GM12878 (cell line): ENCODE data around the gene GGCX. TPM values are rescaled to one million over a fixed set of nuclear protein-coding genes. Genes with fewer than 3 reads are reported as not detected.

Experiments
- ATAC-seq: fragments of 200-7000 bp; cut with Tn5 transposase; 3 replicates; pipeline ENCODE4 v1.9.1; 2020; ENCODE audit warnings: mild to moderate bottlenecking, moderate library complexity
- BruUV-seq: library from RNA; stranded (reverse); fragments of 400-500 nt; replicated peaks from 2 replicates; lab custom pipeline; 2021; lab: Mats Ljungman, UMichigan
- CTCF ChIA-PET: fragments of 300-600 bp; sonication (Branson Sonifier 250); formaldehyde crosslinking; extraction: SDS; loops from one replicate; lab custom pipeline; 2021; ENCODE audit warnings: inconsistent platforms; lab: Yijun Ruan, JAX
- POLR2A ChIA-PET: fragments of 350-600 bp; formaldehyde crosslinking; extraction: SDS; loops from one replicate; lab custom pipeline; 2021; ENCODE audit warnings: inconsistent platforms; lab: Charles Lee
- RAD21 ChIA-PET: fragments of 300-600 bp; sonication (Branson Sonifier 250); formaldehyde crosslinking; loops from one replicate; lab custom pipeline; 2023; ENCODE audit warnings: antibody characterized with exemption; ENCODE audit not compliant: unreplicated experiment; lab: Charles Lee
- SMC1A ChIA-PET: fragments of 300-600 bp; sonication (Branson Sonifier 250); formaldehyde crosslinking; loops from one replicate; lab custom pipeline; 2023; ENCODE audit not compliant: unreplicated experiment, uncharacterized antibody; lab: Charles Lee
- DNase-seq: peaks from one replicate; pipeline ENCODE4 v3.0.0-alpha.2; 2011; ENCODE audit warnings: low read depth, low spot score
- FAIRE-seq: peaks from 3 replicates; lab custom pipeline; 2011; peaks lifted over from hg19 to GRCh38; lab: Jason Lieb, UNC
- H2AFZ ChIP-seq: 2 replicates; pipeline ENCODE4 v1.6.0; 2011; ENCODE audit warnings: low read depth, low read length, control low read depth; ENCODE audit not compliant: control insufficient read depth
- H3K27ac ChIP-seq: 2 replicates; pipeline ENCODE4 v1.5.1; 2011; ENCODE audit warnings: control low read depth; ENCODE audit not compliant: control insufficient read depth, insufficient read depth
- H3K27me3 ChIP-seq, 2 experiments: replicated peaks in 1 of 2; 2 replicates each; pipeline versions ENCODE4 v1.6.0 to v1.6.1; 2011; ENCODE audit warnings: low read length in 1 of 2; ENCODE audit not compliant: control insufficient read depth in 2 of 2, insufficient read depth in 2 of 2
- H3K36me3 ChIP-seq, 2 experiments: 2 replicates each; pipeline ENCODE4 v1.5.1; 2011; ENCODE audit warnings: low read length in 1 of 2; ENCODE audit not compliant: control insufficient read depth in 2 of 2, insufficient read depth in 2 of 2
- H3K4me1 ChIP-seq: 2 replicates; pipeline ENCODE4 v1.6.1; 2011; ENCODE audit warnings: mild to moderate bottlenecking, low read length, moderate library complexity, mixed read lengths; ENCODE audit not compliant: control insufficient read depth, insufficient read depth
- H3K4me2 ChIP-seq: 2 replicates; pipeline ENCODE4 v1.6.0; 2011; ENCODE audit warnings: control low read depth; ENCODE audit not compliant: control insufficient read depth, insufficient read depth
- H3K4me3 ChIP-seq: fragments of 200-600 bp; sonication (generic); 2 replicates; pipeline ENCODE4 v1.5.1; 2016
- H3K79me2 ChIP-seq: 2 replicates; pipeline ENCODE4 v1.6.0; 2011; ENCODE audit warnings: low read length; ENCODE audit not compliant: control insufficient read depth, insufficient read depth
- H3K9ac ChIP-seq: 2 replicates; pipeline ENCODE4 v1.8.0; 2011; ENCODE audit warnings: low read length, control low read depth, mixed read lengths; ENCODE audit not compliant: control insufficient read depth, insufficient read depth
- H3K9me3 ChIP-seq: replicated peaks from 3 replicates; pipeline ENCODE4 v1.5.1; 2011; ENCODE audit warnings: mild to moderate bottlenecking, low read length; ENCODE audit not compliant: control insufficient read depth, insufficient read depth
- H4K20me1 ChIP-seq: 2 replicates; pipeline ENCODE4 v1.6.0; 2011; ENCODE audit not compliant: control insufficient read depth, insufficient read depth
- FOXM1 ChIP-seq: IDR thresholded peaks from 2 replicates; pipeline ENCODE4 v1.6.1; 2012; ENCODE audit warnings: low read depth, mild to moderate bottlenecking, inconsistent platforms, low read length, moderate library complexity
- MEF2A ChIP-seq: IDR thresholded peaks from 2 replicates; pipeline ENCODE4 v1.6.1; 2011; ENCODE audit warnings: low read depth, mild to moderate bottlenecking, low read length, moderate library complexity; ENCODE audit not compliant: insufficient read depth
- RCOR1 ChIP-seq: conservative IDR thresholded peaks from 2 replicates; pipeline ENCODE4 v1.6.1; 2012; ENCODE audit warnings: low read depth, low read length, improper control_type of control experiment
- ZNF592 ChIP-seq: fragments of 450-650 bp; IDR thresholded peaks from 2 replicates; pipeline ENCODE4 v1.6.1; 2017; ENCODE audit warnings: mild to moderate bottlenecking, moderate library complexity
- WGBS: methylation state at CpG from one replicate; pipeline ENCODE4 v1.1.6; 2016; ENCODE audit warnings: low lambda C conversion rate; ENCODE audit not compliant: insufficient replicate concordance, insufficient coverage; ENCODE audit errors: missing lambda C conversion rate; 5-methylcytosine and 5-hydroxymethylcytosine counted together
- in situ Hi-C: fragments of 300-500 bp; cut with MboI; formaldehyde crosslinking; loops from 9 replicates; pipeline ENCODE4 v1.14.3; 2018; ENCODE audit warnings: mixed read lengths
- intact Hi-C: fragments of 100-400 bp; cut with micrococcal nuclease; formaldehyde crosslinking; loops from one replicate; pipeline ENCODE4 v1.14.2; 2022; ENCODE audit not compliant: unreplicated experiment
- polyA plus RNA-seq, 11 experiments: library from polyadenylated mRNA; depleted of rRNA in 4 of 11; unstranded in 6 of 11; stranded (reverse) in 5 of 11; fragments of >200 nt; fragmentation: Nextera tagmentation in 4 of 11; fragmentation: Illumina TruSeq in 1 of 11; extraction: Ambion mirVana in 4 of 11; extraction: Trizol in 1 of 11; gene quantifications; 1 replicate in 1 of 11; 2 replicates in 10 of 11; pipeline versions ENCODE4 v1.2.1 to v1.2.3, GENCODE V29; 2011 to 2016; ENCODE audit warnings: inconsistent platforms in 2 of 11, missing spikeins in 2 of 11, low read depth in 1 of 11
- total RNA-seq, 4 experiments: library from RNA; depleted of rRNA in 3 of 4; stranded (reverse); fragments of >200 nt in 3 of 4; fragmentation: Illumina TruSeq in 1 of 4; extraction: Trizol in 1 of 4; gene quantifications; 2 replicates each; pipeline versions ENCODE4 v1.2.1 to v1.2.3, GENCODE V29; 2013 to 2021
- TF ChIP-seq, protein P1 (sequence below): IDR thresholded peaks from 2 replicates; pipeline ENCODE4 v1.6.1; 2011; ENCODE audit warnings: borderline replicate concordance, low read depth, mild to moderate bottlenecking, moderate library complexity, low read length; ENCODE audit not compliant: insufficient read depth, poor library complexity, severe bottlenecking

Gene GGCX
- total and polyA plus RNA-seq, 10 of the 15 experiments (the other 5 are each of a cell fraction or from before 2014, with no cell fraction given): 18.1 to 52.7 (median 25.0) TPM

GRCh38 chr2:85506768-85507181 is 54.5 kb downstream of the GGCX start:
- 7% methylated on average over 7 of the region's 7 CpGs for WGBS
- H3K4me3 ChIP-seq: no peak overlapping the region
- BruUV-seq: no TSS peak
- no peaks in the 10 kb centered on the region for H3K4me1 ChIP-seq
- H3K9me3 ChIP-seq: no peaks in the 10 kb centered on the region
- H3K27ac ChIP-seq: no peak overlapping the region
- no peak overlapping the region for H3K4me2 ChIP-seq
- H4K20me1 ChIP-seq: no peaks in the 10 kb centered on the region
- RAD21 ChIA-PET: no interaction called here
- no peaks in the 10 kb centered on the region for H3K79me2 ChIP-seq
- POLR2A ChIA-PET: interaction anchor here (0.7 kb wide), 1 partner anchor 11 kb away, joined by 3 read pairs; no protein-coding TSS in a partner anchor
- H3K27me3 ChIP-seq: 0 out of 4 replicates have a peak, but pooled peaks cover 0 to 1% of the 10 kb centered on the region in 2 experiments
- in situ Hi-C loops (no loop called here), intact Hi-C loops (no loop called here)
- SMC1A ChIA-PET: interaction anchor here (1.2 to 1.4 kb wide), 2 partner anchors 11 to 44 kb away, joined by 3 read pairs; no protein-coding TSS in a partner anchor
- H3K36me3 ChIP-seq: no peaks in the 10 kb centered on the region
- FAIRE-seq (no peak), ATAC-seq (no peak), DNase-seq (no peak)
- CTCF ChIA-PET: interaction anchor here (1.3 kb wide), 1 partner anchor 118 kb away, joined by 3 read pairs; no protein-coding TSS in a partner anchor
- no peak for TF ChIP-seq FOXM1
- no peak for TF ChIP-seq ZNF592
- TF ChIP-seq, protein P1, sequence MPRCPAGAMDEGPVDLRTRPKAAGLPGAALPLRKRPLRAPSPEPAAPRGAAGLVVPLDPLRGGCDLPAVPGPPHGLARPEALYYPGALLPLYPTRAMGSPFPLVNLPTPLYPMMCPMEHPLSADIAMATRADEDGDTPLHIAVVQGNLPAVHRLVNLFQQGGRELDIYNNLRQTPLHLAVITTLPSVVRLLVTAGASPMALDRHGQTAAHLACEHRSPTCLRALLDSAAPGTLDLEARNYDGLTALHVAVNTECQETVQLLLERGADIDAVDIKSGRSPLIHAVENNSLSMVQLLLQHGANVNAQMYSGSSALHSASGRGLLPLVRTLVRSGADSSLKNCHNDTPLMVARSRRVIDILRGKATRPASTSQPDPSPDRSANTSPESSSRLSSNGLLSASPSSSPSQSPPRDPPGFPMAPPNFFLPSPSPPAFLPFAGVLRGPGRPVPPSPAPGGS: no peak
- TF ChIP-seq MEF2A: no peak
- no peak for TF ChIP-seq RCOR1
- H3K9ac ChIP-seq: no peak overlapping the region
- no peak overlapping the region for H2AFZ ChIP-seq
